Left kidney (tissue), 2 donors: ENCODE results near the gene SARDH. TPM values are rescaled to one million over a fixed set of nuclear protein-coding genes. Genes with fewer than 3 reads are reported as not detected.
"Not testable (repeated sequence)": the region's sequence is repeated elsewhere in the genome, so short reads cannot be mapped to it uniquely, and the experiment has no call there.

ENCODE experiments used
- DNase-seq: peaks from one replicate; pipeline ENCODE4 v3.0.0-alpha.2; 2013
- polyA plus RNA-seq: library from polyadenylated mRNA; unstranded; fragments of 120-200 nt; gene quantifications from one replicate; pipeline ENCODE4 v1.2.1, GENCODE V29; 2013; ENCODE audit not compliant: insufficient read length

Gene SARDH
- polyA plus RNA-seq, 1 donor: 9.6 TPM

- no peak for DNase-seq
Observed at GRCh38 chr9:133685653-133686609, 52.2 kb downstream of the SARDH start.

GRCh38 chr9:133684936-133685361 is 53.2 kb downstream of the SARDH start:
- DNase-seq: no peak

GRCh38 chr9:133684121-133684935 is 53.8 kb downstream of the SARDH start:
- DNase-seq: no peak

- no peak for DNase-seq
Observed at GRCh38 chr9:133683586-133684120, 54.5 kb downstream of the SARDH start.

- DNase-seq: no peak
Observed at GRCh38 chr9:133682818-133683585, 55.1 kb downstream of the SARDH start.

GRCh38 chr9:133681658-133682306 is 56.4 kb downstream of the SARDH start:
- DNase-seq: no peak

GRCh38 chr9:133680976-133681657 is 57.0 kb downstream of the SARDH start:
- no peak for DNase-seq

GRCh38 chr9:133680250-133680975 is 57.7 kb downstream of the SARDH start:
- DNase-seq: no peak

- no peak for DNase-seq
Observed at GRCh38 chr9:133679466-133680061, 58.6 kb downstream of the SARDH start.

GRCh38 chr9:133679056-133679455 is 59.1 kb downstream of the SARDH start:
- DNase-seq: no peak

- no peak for DNase-seq
Observed at GRCh38 chr9:133677126-133678010, 60.8 kb downstream of the SARDH start.

- no peak for DNase-seq
Observed at GRCh38 chr9:133676450-133676849, 61.7 kb downstream of the SARDH start.

- not testable (repeated sequence) for DNase-seq
Observed at GRCh38 chr9:133675796-133676195, 62.4 kb downstream of the SARDH start.

- DNase-seq: no peak
Observed at GRCh38 chr9:133674091-133674490, 64.1 kb downstream of the SARDH start.

GRCh38 chr9:133673258-133673655 is 64.9 kb downstream of the SARDH start:
- DNase-seq: no peak

GRCh38 chr9:133672503-133673257 is 65.5 kb downstream of the SARDH start:
- DNase-seq: no peak

- DNase-seq: no peak
Observed at GRCh38 chr9:133671371-133671770, 66.8 kb downstream of the SARDH start.

- no peak for DNase-seq
Observed at GRCh38 chr9:133670466-133670865, 67.7 kb downstream of the SARDH start.
